GM23338 (cell line): ENCODE results near the gene DRAM1. TPM values are rescaled to one million over a fixed set of nuclear protein-coding genes. Genes with fewer than 3 reads are reported as not detected.
A peak's percentile ranks its signal among the peaks of the same experiment; 100 is the strongest.

ENCODE experiments used
- ATAC-seq: fragments of 200-7000 bp; cut with Tn5 transposase; 3 replicates; pipeline ENCODE4 v1.9.1; 2020
- DNase-seq: peaks from one replicate; pipeline ENCODE4 v3.0.0-alpha.2; 2015; ENCODE audit warnings: low spot score
- H2AFZ ChIP-seq: fragments of 200-600 bp; sonication (generic); 2 replicates; pipeline ENCODE4 v1.8.0; 2016; ENCODE audit warnings: antibody characterized with exemption, mild to moderate bottlenecking, moderate library complexity
- H3F3A ChIP-seq: fragments of 200-600 bp; sonication (generic); replicated peaks from 2 replicates; pipeline ENCODE4 v1.8.0; 2017; ENCODE audit warnings: antibody characterized with exemption, mixed run types, low read depth
- H3K27ac ChIP-seq: fragments of 200-600 bp; sonication (generic); 2 replicates; pipeline ENCODE4 v1.6.1; 2016; ENCODE audit warnings: low read depth
- H3K27me3 ChIP-seq: fragments of 200-600 bp; sonication (generic); 2 replicates; pipeline ENCODE4 v1.8.0; 2016; ENCODE audit warnings: mild to moderate bottlenecking, mixed run types, moderate library complexity; ENCODE audit not compliant: insufficient read depth
- H3K36me3 ChIP-seq: fragments of 200-600 bp; sonication (generic); 2 replicates; pipeline ENCODE4 v1.8.0; 2016; ENCODE audit warnings: mild to moderate bottlenecking; ENCODE audit not compliant: insufficient read depth
- H3K4me1 ChIP-seq: fragments of 200-600 bp; sonication (generic); 2 replicates; pipeline ENCODE4 v1.8.0; 2016; ENCODE audit warnings: mild to moderate bottlenecking, moderate library complexity; ENCODE audit not compliant: insufficient read depth
- H3K4me2 ChIP-seq: fragments of 200-600 bp; sonication (generic); 2 replicates; pipeline ENCODE4 v1.7.1; 2017; ENCODE audit warnings: mixed run types
- H3K4me3 ChIP-seq: fragments of 200-600 bp; sonication (generic); 2 replicates; pipeline ENCODE4 v1.6.1; 2016; ENCODE audit warnings: mixed run types
- H3K79me2 ChIP-seq: fragments of 200-600 bp; sonication (generic); replicated peaks from 2 replicates; pipeline ENCODE4 v1.8.0; 2017; ENCODE audit warnings: mild to moderate bottlenecking; ENCODE audit not compliant: insufficient read depth
- H3K9me2 ChIP-seq: fragments of 200-600 bp; sonication (generic); 2 replicates; pipeline ENCODE4 v1.8.0; 2017; ENCODE audit not compliant: insufficient read depth
- H4K20me1 ChIP-seq: fragments of 200-600 bp; sonication (generic); replicated peaks from 2 replicates; pipeline ENCODE4 v1.8.0; 2017; ENCODE audit warnings: mild to moderate bottlenecking; ENCODE audit not compliant: insufficient read depth
- H3K27ac Mint-ChIP-seq: 2 replicates; pipeline ENCODE4 v1.8.0; 2020; ENCODE audit warnings: inconsistent platforms, mild to moderate bottlenecking, moderate library complexity, mixed read lengths
- H3K27me3 Mint-ChIP-seq: 3 replicates; pipeline ENCODE4 v1.8.0; 2022; ENCODE audit warnings: low read depth, mild to moderate bottlenecking, moderate library complexity, mixed read lengths, inconsistent platforms; ENCODE audit not compliant: insufficient read depth, poor library complexity
- H3K36me3 Mint-ChIP-seq: 3 replicates; pipeline ENCODE4 v1.8.0; 2021; ENCODE audit warnings: low read depth, mild to moderate bottlenecking, inconsistent platforms, moderate library complexity, mixed read lengths
- H3K4me1 Mint-ChIP-seq: 3 replicates; pipeline ENCODE4 v1.8.0; 2020; ENCODE audit warnings: mild to moderate bottlenecking, inconsistent platforms, mixed read lengths
- H3K4me3 Mint-ChIP-seq: 3 replicates; pipeline ENCODE4 v1.8.0; 2021; ENCODE audit warnings: moderate library complexity, mild to moderate bottlenecking, inconsistent platforms, mixed read lengths
- H3K9me3 Mint-ChIP-seq: 3 replicates; pipeline ENCODE4 v1.8.0; 2020; ENCODE audit warnings: moderate library complexity, mild to moderate bottlenecking, inconsistent platforms, mixed read lengths
- ETS1 ChIP-seq: IDR thresholded peaks from 2 replicates; pipeline ENCODE4 v1.6.1; 2016; ENCODE audit warnings: antibody characterized with exemption
- EZH2phosphoT487 ChIP-seq: fragments of 200-600 bp; sonication (generic); IDR thresholded peaks from one replicate; pipeline ENCODE4 v1.8.1; 2018; ENCODE audit warnings: antibody characterized with exemption; ENCODE audit not compliant: unreplicated experiment
- JUNB ChIP-seq: IDR thresholded peaks from one replicate; pipeline ENCODE4 v1.6.1; 2016; ENCODE audit warnings: antibody characterized with exemption; ENCODE audit not compliant: unreplicated experiment
- NANOG ChIP-seq: IDR thresholded peaks from 2 replicates; pipeline ENCODE4 v1.6.1; 2016; ENCODE audit warnings: antibody characterized with exemption, borderline replicate concordance
- STAT1 ChIP-seq: IDR thresholded peaks from one replicate; pipeline ENCODE4 v1.6.1; 2016; ENCODE audit warnings: antibody characterized with exemption; ENCODE audit not compliant: unreplicated experiment
- ZNF114 ChIP-seq: fragments of 250-450 bp; sonication (Bioruptor Pico); IDR thresholded peaks from 2 replicates; pipeline ENCODE4 v1.5.0; 2020; ENCODE audit warnings: mild to moderate bottlenecking, moderate library complexity
- ZNF331 ChIP-seq: fragments of 250-450 bp; sonication (Bioruptor Pico); IDR thresholded peaks from 2 replicates; pipeline ENCODE4 v1.5.0; 2020; ENCODE audit warnings: low read depth, mild to moderate bottlenecking, moderate library complexity
- polyA plus RNA-seq: library from polyadenylated mRNA; unstranded; fragments of >200 nt; fragmentation: Nextera tagmentation; extraction: Ambion mirVana; gene quantifications from 2 replicates; pipeline ENCODE4 v1.2.1, GENCODE V29; 2016
- total RNA-seq: library from RNA; depleted of rRNA; stranded (reverse); fragments of >200 nt; shearing (Covaris generic); gene quantifications from 2 replicates; pipeline ENCODE4 v1.2.3, GENCODE V29; 2014
- TF ChIP-seq, protein P1 (sequence below): fragments of 250-450 bp; sonication (Bioruptor Pico); IDR thresholded peaks from 2 replicates; pipeline ENCODE4 v1.5.0; 2020; ENCODE audit warnings: mild to moderate bottlenecking, moderate library complexity
- TF ChIP-seq, protein P2 (sequence below), 2 experiments: fragments of 200-600 bp in 1 of 2; sonication (generic) in 1 of 2; conservative IDR thresholded peaks; 2 replicates each; pipeline versions ENCODE4 v1.5.1 to v1.6.1; 2016 to 2017; ENCODE audit warnings: antibody characterized with exemption in 2 of 2, low read depth in 2 of 2, mild to moderate bottlenecking in 2 of 2, moderate library complexity in 1 of 2
- TF ChIP-seq, protein P3 (sequence below): IDR thresholded peaks from one replicate; pipeline ENCODE4 v1.6.1; 2018; ENCODE audit warnings: antibody characterized with exemption; ENCODE audit not compliant: unreplicated experiment

Gene DRAM1
- total and polyA plus RNA-seq, 2 experiments from 2014 or later, result 5.7 to 8.5 TPM

DNA sequence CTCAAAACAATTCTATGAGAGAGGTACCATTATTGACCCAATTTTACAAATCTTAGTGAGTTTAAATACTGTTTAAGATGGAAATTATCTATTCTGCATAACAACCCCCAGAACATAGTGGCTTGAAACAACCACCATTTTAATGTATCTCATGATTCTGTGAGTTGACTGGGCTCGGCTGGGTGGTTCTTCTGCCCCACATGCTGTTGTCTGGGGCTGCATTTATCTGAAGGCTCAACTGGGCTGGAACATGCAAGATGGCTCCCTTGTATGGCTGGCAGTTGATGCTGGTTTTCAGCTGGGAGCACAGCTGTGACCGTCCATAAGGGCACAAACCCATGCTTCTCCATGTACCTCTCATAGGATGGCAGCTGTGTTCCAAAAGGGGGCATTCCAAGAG is 82.2 kb downstream of the DRAM1 start:
- no peak for TF ChIP-seq ETS1
- TF ChIP-seq STAT1, result no peak
- peak; percentile 93 for TF ChIP-seq ZNF331 (CRISPR knock-in tag)
- H3K9me3 Mint-ChIP-seq, result peaks cover 9% of the 10 kb centered on the region
- Histone ChIP-seq H2AFZ (no peak overlapping the region), H3K79me2 (no peaks in the 10 kb centered on the region), H3K4me1 (no peaks in the 10 kb centered on the region), H3F3A (no peaks in the 10 kb centered on the region), H3K4me3 (no peak overlapping the region), H3K27ac (no peak overlapping the region), H3K4me2 (no peak overlapping the region), H4K20me1 (no peaks in the 10 kb centered on the region), H3K36me3 (no peaks in the 10 kb centered on the region; the same call in 1 of the 2 replicates), H3K9me2 (peaks cover 12% of the 10 kb centered on the region; the same call in 1 of the 2 replicates), H3K27me3 (no peaks in the 10 kb centered on the region)
- peaks cover 8% of the 10 kb centered on the region; the same call in 2 of the 3 replicates for H3K36me3 Mint-ChIP-seq
- H3K27me3 Mint-ChIP-seq, result no peaks in the 10 kb centered on the region
- H3K4me1 Mint-ChIP-seq, result no peaks in the 10 kb centered on the region
- ATAC-seq (no peak), DNase-seq (no peak)
- no peak overlapping the region for H3K4me3 Mint-ChIP-seq
- no peak overlapping the region for H3K27ac Mint-ChIP-seq

DNA sequence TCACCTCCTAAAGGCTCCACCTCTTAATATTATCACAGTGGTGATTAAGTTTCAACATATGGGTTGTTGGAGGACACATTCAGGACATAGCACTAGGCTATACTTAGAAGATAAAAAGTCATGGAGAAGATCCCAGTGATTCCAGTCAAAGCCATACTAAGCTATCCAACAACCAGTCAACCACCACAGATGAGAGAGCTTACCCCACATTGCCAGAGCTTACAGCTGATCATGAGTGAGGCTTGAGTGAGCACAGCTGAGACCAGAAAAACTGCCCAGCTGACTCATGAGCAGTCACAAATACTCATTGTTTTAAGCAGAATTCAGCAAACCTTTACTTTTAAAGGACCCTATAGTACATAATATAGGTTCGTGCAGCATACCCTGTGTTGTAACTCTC is 85.1 kb downstream of the DRAM1 start:
- no peaks in the 10 kb centered on the region for H3F3A ChIP-seq
- no peak overlapping the region for H3K27ac Mint-ChIP-seq
- H3K4me1 Mint-ChIP-seq, result no peaks in the 10 kb centered on the region
- no peak overlapping the region for H3K4me3 ChIP-seq
- H3K27me3 ChIP-seq, result no peaks in the 10 kb centered on the region
- no peak overlapping the region for H3K4me3 Mint-ChIP-seq
- H3K27me3 Mint-ChIP-seq, result no peaks in the 10 kb centered on the region
- no peak for TF ChIP-seq ZNF331 (CRISPR knock-in tag)
- no peak for TF ChIP-seq ZNF114
- TF ChIP-seq, protein P1, sequence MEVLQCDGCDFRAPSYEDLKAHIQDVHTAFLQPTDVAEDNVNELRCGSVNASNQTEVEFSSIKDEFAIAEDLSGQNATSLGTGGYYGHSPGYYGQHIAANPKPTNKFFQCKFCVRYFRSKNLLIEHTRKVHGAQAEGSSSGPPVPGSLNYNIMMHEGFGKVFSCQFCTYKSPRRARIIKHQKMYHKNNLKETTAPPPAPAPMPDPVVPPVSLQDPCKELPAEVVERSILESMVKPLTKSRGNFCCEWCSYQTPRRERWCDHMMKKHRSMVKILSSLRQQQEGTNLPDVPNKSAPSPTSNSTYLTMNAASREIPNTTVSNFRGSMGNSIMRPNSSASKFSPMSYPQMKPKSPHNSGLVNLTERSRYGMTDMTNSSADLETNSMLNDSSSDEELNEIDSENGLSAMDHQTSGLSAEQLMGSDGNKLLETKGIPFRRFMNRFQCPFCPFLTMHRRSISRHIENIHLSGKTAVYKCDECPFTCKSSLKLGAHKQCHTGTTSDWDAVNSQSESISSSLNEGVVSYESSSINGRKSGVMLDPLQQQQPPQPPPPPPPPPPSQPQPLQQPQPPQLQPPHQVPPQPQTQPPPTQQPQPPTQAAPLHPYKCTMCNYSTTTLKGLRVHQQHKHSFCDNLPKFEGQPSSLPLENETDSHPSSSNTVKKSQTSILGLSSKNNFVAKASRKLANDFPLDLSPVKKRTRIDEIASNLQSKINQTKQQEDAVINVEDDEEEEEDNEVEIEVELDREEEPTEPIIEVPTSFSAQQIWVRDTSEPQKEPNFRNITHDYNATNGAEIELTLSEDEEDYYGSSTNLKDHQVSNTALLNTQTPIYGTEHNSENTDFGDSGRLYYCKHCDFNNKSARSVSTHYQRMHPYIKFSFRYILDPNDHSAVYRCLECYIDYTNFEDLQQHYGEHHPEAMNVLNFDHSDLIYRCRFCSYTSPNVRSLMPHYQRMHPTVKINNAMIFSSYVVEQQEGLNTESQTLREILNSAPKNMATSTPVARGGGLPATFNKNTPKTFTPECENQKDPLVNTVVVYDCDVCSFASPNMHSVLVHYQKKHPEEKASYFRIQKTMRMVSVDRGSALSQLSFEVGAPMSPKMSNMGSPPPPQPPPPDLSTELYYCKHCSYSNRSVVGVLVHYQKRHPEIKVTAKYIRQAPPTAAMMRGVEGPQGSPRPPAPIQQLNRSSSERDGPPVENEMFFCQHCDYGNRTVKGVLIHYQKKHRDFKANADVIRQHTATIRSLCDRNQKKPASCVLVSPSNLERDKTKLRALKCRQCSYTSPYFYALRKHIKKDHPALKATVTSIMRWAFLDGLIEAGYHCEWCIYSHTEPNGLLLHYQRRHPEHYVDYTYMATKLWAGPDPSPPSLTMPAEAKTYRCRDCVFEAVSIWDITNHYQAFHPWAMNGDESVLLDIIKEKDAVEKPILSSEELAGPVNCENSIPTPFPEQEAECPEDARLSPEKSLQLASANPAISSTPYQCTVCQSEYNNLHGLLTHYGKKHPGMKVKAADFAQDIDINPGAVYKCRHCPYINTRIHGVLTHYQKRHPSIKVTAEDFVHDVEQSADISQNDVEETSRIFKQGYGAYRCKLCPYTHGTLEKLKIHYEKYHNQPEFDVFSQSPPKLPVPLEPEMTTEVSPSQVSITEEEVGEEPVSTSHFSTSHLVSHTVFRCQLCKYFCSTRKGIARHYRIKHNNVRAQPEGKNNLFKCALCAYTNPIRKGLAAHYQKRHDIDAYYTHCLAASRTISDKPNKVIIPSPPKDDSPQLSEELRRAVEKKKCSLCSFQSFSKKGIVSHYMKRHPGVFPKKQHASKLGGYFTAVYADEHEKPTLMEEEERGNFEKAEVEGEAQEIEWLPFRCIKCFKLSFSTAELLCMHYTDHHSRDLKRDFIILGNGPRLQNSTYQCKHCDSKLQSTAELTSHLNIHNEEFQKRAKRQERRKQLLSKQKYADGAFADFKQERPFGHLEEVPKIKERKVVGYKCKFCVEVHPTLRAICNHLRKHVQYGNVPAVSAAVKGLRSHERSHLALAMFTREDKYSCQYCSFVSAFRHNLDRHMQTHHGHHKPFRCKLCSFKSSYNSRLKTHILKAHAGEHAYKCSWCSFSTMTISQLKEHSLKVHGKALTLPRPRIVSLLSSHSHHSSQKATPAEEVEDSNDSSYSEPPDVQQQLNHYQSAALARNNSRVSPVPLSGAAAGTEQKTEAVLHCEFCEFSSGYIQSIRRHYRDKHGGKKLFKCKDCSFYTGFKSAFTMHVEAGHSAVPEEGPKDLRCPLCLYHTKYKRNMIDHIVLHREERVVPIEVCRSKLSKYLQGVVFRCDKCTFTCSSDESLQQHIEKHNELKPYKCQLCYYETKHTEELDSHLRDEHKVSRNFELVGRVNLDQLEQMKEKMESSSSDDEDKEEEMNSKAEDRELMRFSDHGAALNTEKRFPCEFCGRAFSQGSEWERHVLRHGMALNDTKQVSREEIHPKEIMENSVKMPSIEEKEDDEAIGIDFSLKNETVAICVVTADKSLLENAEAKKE (CRISPR knock-in tag), result no peak
- TF ChIP-seq JUNB, result no peak
- TF ChIP-seq, protein P2, sequence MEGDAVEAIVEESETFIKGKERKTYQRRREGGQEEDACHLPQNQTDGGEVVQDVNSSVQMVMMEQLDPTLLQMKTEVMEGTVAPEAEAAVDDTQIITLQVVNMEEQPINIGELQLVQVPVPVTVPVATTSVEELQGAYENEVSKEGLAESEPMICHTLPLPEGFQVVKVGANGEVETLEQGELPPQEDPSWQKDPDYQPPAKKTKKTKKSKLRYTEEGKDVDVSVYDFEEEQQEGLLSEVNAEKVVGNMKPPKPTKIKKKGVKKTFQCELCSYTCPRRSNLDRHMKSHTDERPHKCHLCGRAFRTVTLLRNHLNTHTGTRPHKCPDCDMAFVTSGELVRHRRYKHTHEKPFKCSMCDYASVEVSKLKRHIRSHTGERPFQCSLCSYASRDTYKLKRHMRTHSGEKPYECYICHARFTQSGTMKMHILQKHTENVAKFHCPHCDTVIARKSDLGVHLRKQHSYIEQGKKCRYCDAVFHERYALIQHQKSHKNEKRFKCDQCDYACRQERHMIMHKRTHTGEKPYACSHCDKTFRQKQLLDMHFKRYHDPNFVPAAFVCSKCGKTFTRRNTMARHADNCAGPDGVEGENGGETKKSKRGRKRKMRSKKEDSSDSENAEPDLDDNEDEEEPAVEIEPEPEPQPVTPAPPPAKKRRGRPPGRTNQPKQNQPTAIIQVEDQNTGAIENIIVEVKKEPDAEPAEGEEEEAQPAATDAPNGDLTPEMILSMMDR (conservative IDR thresholded peaks at IDR 0.05; ENCODE audit: low read depth in 2 of 2), result no peak
- TF ChIP-seq, protein P3, sequence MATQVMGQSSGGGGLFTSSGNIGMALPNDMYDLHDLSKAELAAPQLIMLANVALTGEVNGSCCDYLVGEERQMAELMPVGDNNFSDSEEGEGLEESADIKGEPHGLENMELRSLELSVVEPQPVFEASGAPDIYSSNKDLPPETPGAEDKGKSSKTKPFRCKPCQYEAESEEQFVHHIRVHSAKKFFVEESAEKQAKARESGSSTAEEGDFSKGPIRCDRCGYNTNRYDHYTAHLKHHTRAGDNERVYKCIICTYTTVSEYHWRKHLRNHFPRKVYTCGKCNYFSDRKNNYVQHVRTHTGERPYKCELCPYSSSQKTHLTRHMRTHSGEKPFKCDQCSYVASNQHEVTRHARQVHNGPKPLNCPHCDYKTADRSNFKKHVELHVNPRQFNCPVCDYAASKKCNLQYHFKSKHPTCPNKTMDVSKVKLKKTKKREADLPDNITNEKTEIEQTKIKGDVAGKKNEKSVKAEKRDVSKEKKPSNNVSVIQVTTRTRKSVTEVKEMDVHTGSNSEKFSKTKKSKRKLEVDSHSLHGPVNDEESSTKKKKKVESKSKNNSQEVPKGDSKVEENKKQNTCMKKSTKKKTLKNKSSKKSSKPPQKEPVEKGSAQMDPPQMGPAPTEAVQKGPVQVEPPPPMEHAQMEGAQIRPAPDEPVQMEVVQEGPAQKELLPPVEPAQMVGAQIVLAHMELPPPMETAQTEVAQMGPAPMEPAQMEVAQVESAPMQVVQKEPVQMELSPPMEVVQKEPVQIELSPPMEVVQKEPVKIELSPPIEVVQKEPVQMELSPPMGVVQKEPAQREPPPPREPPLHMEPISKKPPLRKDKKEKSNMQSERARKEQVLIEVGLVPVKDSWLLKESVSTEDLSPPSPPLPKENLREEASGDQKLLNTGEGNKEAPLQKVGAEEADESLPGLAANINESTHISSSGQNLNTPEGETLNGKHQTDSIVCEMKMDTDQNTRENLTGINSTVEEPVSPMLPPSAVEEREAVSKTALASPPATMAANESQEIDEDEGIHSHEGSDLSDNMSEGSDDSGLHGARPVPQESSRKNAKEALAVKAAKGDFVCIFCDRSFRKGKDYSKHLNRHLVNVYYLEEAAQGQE, result no peak
- TF ChIP-seq EZH2phosphoT487, result no peak
- TF ChIP-seq NANOG, result no peak
- no peaks in the 10 kb centered on the region; the same call in 1 of the 2 replicates for H3K36me3 ChIP-seq
- H3K9me2 ChIP-seq, result peaks cover 6% of the 10 kb centered on the region; the same call in 1 of the 2 replicates
- peaks cover 9% of the 10 kb centered on the region for H3K9me3 Mint-ChIP-seq
- ATAC-seq (no peak), DNase-seq (no peak)
- H2AFZ ChIP-seq, result no peak overlapping the region
- no peaks in the 10 kb centered on the region for H3K4me1 ChIP-seq
- H4K20me1 ChIP-seq, result no peaks in the 10 kb centered on the region
- H3K4me2 ChIP-seq, result no peak overlapping the region
- no peak overlapping the region for H3K27ac ChIP-seq
- peaks cover 8% of the 10 kb centered on the region; the same call in 2 of the 3 replicates for H3K36me3 Mint-ChIP-seq
- no peaks in the 10 kb centered on the region for H3K79me2 ChIP-seq
